HG02642 (cell line): ENCODE results near the gene OCLN.
"Not testable (repeated sequence)": the region's sequence is repeated elsewhere in the genome, so short reads cannot be mapped to it uniquely, and the experiment has no call there.

Experiments
- ATAC-seq: cut with Tn5 transposase; IDR thresholded peaks from one replicate; pipeline ENCODE4 v1.9.1; 2021; ENCODE audit warnings: mild to moderate bottlenecking; ENCODE audit not compliant: unreplicated experiment, poor library complexity

OCLN gene

GRCh38 chr5:69489246-69489645 is 3.3 kb upstream of the OCLN start:
- no peak for ATAC-seq

GRCh38 chr5:69491027-69491426 is 1.6 kb upstream of the OCLN start:
- no peak for ATAC-seq

GRCh38 chr5:69491838-69492390 is 676 bp upstream of the OCLN start:
- no peak for ATAC-seq

GRCh38 chr5:69492923-69493395 is 369 bp downstream of the OCLN start:
- peak; percentile 53 for ATAC-seq

GRCh38 chr5:69493396-69494133 is 975 bp downstream of the OCLN start:
- no peak for ATAC-seq

- ATAC-seq, result no peak
Measured at GRCh38 chr5:69494452-69494851, 1.9 kb downstream of the OCLN start.

GRCh38 chr5:69497006-69497520 is 4.5 kb downstream of the OCLN start:
- ATAC-seq, result no peak

GRCh38 chr5:69498384-69498783 is 5.8 kb downstream of the OCLN start:
- ATAC-seq, result no peak

- no peak for ATAC-seq
Measured at GRCh38 chr5:69502367-69502766, 9.8 kb downstream of the OCLN start.

- ATAC-seq, result no peak
Measured at GRCh38 chr5:69502767-69503488, 10.3 kb downstream of the OCLN start.

- no peak for ATAC-seq
Measured at GRCh38 chr5:69504036-69504435, 11.4 kb downstream of the OCLN start.

GRCh38 chr5:69505306-69505705 is 12.7 kb downstream of the OCLN start:
- ATAC-seq, result no peak

- ATAC-seq, result no peak
Measured at GRCh38 chr5:69509212-69509611, 16.6 kb downstream of the OCLN start.

GRCh38 chr5:69510694-69511093 is 18.1 kb downstream of the OCLN start:
- ATAC-seq, result no peak

GRCh38 chr5:69512740-69513260 is 20.2 kb downstream of the OCLN start:
- ATAC-seq, result no peak

- ATAC-seq, result not testable (repeated sequence)
Measured at GRCh38 chr5:69515570-69515969, 23.0 kb downstream of the OCLN start.

- ATAC-seq, result no peak
Measured at GRCh38 chr5:69516769-69517168, 24.2 kb downstream of the OCLN start.

GRCh38 chr5:69517763-69518212 is 25.2 kb downstream of the OCLN start:
- ATAC-seq, result no peak

- ATAC-seq, result no peak
Measured at GRCh38 chr5:69519285-69519684, 26.7 kb downstream of the OCLN start.

- ATAC-seq, result no peak
Measured at GRCh38 chr5:69522035-69522434, 29.4 kb downstream of the OCLN start.

GRCh38 chr5:69525490-69525889 is 32.9 kb downstream of the OCLN start:
- no peak for ATAC-seq
